IPS-15b (cell line): Measurements from ENCODE around the gene ETFB.

Source experiments
- H3K27me3 ChIP-seq: one replicate; pipeline ENCODE4 v1.6.1; 2013; ENCODE audit warnings: low read length; ENCODE audit not compliant: control insufficient read depth, insufficient read depth
- H3K36me3 ChIP-seq: one replicate; pipeline ENCODE4 v1.6.1; 2013; ENCODE audit warnings: low read length; ENCODE audit not compliant: control insufficient read depth, insufficient read depth
- H3K4me1 ChIP-seq: one replicate; pipeline ENCODE4 v1.6.1; 2013; ENCODE audit warnings: mild to moderate bottlenecking, low read length; ENCODE audit not compliant: control insufficient read depth, insufficient read depth
- H3K4me3 ChIP-seq: one replicate; pipeline ENCODE4 v1.5.1; 2013; ENCODE audit warnings: low read depth, low read length
- H3K9ac ChIP-seq: one replicate; pipeline ENCODE4 v1.6.1; 2013; ENCODE audit warnings: low read depth, mild to moderate bottlenecking, low read length
- H3K9me3 ChIP-seq: one replicate; pipeline ENCODE4 v1.6.1; 2013; ENCODE audit warnings: mild to moderate bottlenecking, low read length; ENCODE audit not compliant: control insufficient read depth, insufficient read depth

Gene ETFB

GRCh38 chr19:51330366-51330765, 35.8 kb downstream of the ETFB start:
- H3K9me3 ChIP-seq = no peaks in the 10 kb centered on the region
- H3K36me3 ChIP-seq = peaks cover 19% of the 10 kb centered on the region
- no peak overlapping the region for H3K9ac ChIP-seq
- no peaks in the 10 kb centered on the region for H3K4me1 ChIP-seq
- peaks cover 9% of the 10 kb centered on the region for H3K27me3 ChIP-seq
- no peak overlapping the region for H3K4me3 ChIP-seq

GRCh38 chr19:51329411-51329810, 36.8 kb downstream of the ETFB start:
- Histone ChIP-seq H3K4me1 (no peaks in the 10 kb centered on the region), H3K4me3 (no peak overlapping the region), H3K9me3 (no peaks in the 10 kb centered on the region), H3K27me3 (peaks cover 9% of the 10 kb centered on the region), H3K36me3 (peaks cover 17% of the 10 kb centered on the region), H3K9ac (no peak overlapping the region)

- Histone ChIP-seq H3K36me3 (peaks cover 15% of the 10 kb centered on the region), H3K9me3 (no peaks in the 10 kb centered on the region), H3K9ac (peak overlapping the region; percentile 54), H3K4me3 (peak overlapping the region; percentile 64), H3K27me3 (peaks cover 11% of the 10 kb centered on the region), H3K4me1 (no peaks in the 10 kb centered on the region)
Observed at GRCh38 chr19:51327066-51328001, 38.9 kb downstream of the ETFB start.

GRCh38 chr19:51326216-51327065, 39.7 kb downstream of the ETFB start:
- H3K9ac ChIP-seq = no peak overlapping the region
- H3K4me3 ChIP-seq = peak overlapping the region; percentile 64
- no peaks in the 10 kb centered on the region for H3K4me1 ChIP-seq
- H3K27me3 ChIP-seq = peaks cover 11% of the 10 kb centered on the region
- H3K9me3 ChIP-seq = no peaks in the 10 kb centered on the region
- H3K36me3 ChIP-seq = peaks cover 11% of the 10 kb centered on the region

GRCh38 chr19:51325161-51325976, 40.8 kb downstream of the ETFB start:
- H3K4me1 ChIP-seq = no peaks in the 10 kb centered on the region
- no peak overlapping the region for H3K4me3 ChIP-seq
- no peaks in the 10 kb centered on the region for H3K9me3 ChIP-seq
- no peak overlapping the region for H3K9ac ChIP-seq
- H3K27me3 ChIP-seq = peaks cover 11% of the 10 kb centered on the region
- H3K36me3 ChIP-seq = peaks cover 5% of the 10 kb centered on the region

- Histone ChIP-seq H3K4me1 (no peaks in the 10 kb centered on the region), H3K9me3 (no peaks in the 10 kb centered on the region), H3K36me3 (no peaks in the 10 kb centered on the region), H3K9ac (no peak overlapping the region), H3K4me3 (no peak overlapping the region), H3K27me3 (peaks cover 11% of the 10 kb centered on the region)
Observed at GRCh38 chr19:51324167-51324481, 42.1 kb downstream of the ETFB start.

- peaks cover 11% of the 10 kb centered on the region for H3K27me3 ChIP-seq
- no peaks in the 10 kb centered on the region for H3K4me1 ChIP-seq
- H3K4me3 ChIP-seq = no peak overlapping the region
- H3K9me3 ChIP-seq = no peaks in the 10 kb centered on the region
- no peak overlapping the region for H3K9ac ChIP-seq
- no peaks in the 10 kb centered on the region for H3K36me3 ChIP-seq
Observed at GRCh38 chr19:51323481-51324166, 42.6 kb downstream of the ETFB start.

- H3K4me1 ChIP-seq = no peaks in the 10 kb centered on the region
- H3K27me3 ChIP-seq = peaks cover 8% of the 10 kb centered on the region
- no peak overlapping the region for H3K4me3 ChIP-seq
- no peaks in the 10 kb centered on the region for H3K9me3 ChIP-seq
- H3K36me3 ChIP-seq = no peaks in the 10 kb centered on the region
- H3K9ac ChIP-seq = no peak overlapping the region
Observed at GRCh38 chr19:51321799-51322198, 44.4 kb downstream of the ETFB start.

- no peaks in the 10 kb centered on the region for H3K9me3 ChIP-seq
- no peak overlapping the region for H3K9ac ChIP-seq
- H3K4me1 ChIP-seq = no peaks in the 10 kb centered on the region
- H3K4me3 ChIP-seq = no peak overlapping the region
- peaks cover 2% of the 10 kb centered on the region for H3K27me3 ChIP-seq
- no peaks in the 10 kb centered on the region for H3K36me3 ChIP-seq
Observed at GRCh38 chr19:51320280-51320657, 45.9 kb downstream of the ETFB start.

GRCh38 chr19:51319649-51320279, 46.4 kb downstream of the ETFB start:
- H3K4me1 ChIP-seq = no peaks in the 10 kb centered on the region
- H3K27me3 ChIP-seq = peaks cover 2% of the 10 kb centered on the region
- H3K36me3 ChIP-seq = no peaks in the 10 kb centered on the region

More at GRCh38 chr19:51319649-51320279, 46.4 kb downstream of the ETFB start:
- no peaks in the 10 kb centered on the region for H3K9me3 ChIP-seq
- no peak overlapping the region for H3K9ac ChIP-seq
- H3K4me3 ChIP-seq = no peak overlapping the region
